ENCODE results near the gene SORCS2. TPM values are rescaled to one million over a fixed set of nuclear protein-coding genes. Genes with fewer than 3 reads are reported as not detected.

Gene SORCS2
- total and polyA plus RNA-seq, 2 of the 4 experiments (the other 2 are of a cell fraction) = 0.36 to 0.62 TPM

- in situ Hi-C loops (cut with MboI; ENCODE audit: low sequenced_read_pairs) (no loop called here), intact Hi-C loops (cut with micrococcal nuclease) (no loop called here), dilution Hi-C loops (cut with HindIII; ENCODE audit: low sequenced_read_pairs, unreplicated experiment) (no loop called here)
- Histone ChIP-seq H2BK5ac (ENCODE audit: low read depth, low read length, poor library complexity, severe bottlenecking) (no peak overlapping the region), H3K4me2 (ENCODE audit: low read depth, low read length) (no peak overlapping the region), H3K4me1 (ENCODE audit: control insufficient read depth, insufficient read depth, low read length) (no peaks in the 10 kb centered on the region), H2AK9ac (replicated peaks; ENCODE audit: low read depth, low read length, poor library complexity) (no peak overlapping the region), H3K23ac (ENCODE audit: low read depth, low read length) (no peak overlapping the region), H3K4me3 (ENCODE audit: insufficient read depth, low read depth, low read length) (no peak overlapping the region), H3K9me3 (ENCODE audit: control insufficient read depth, insufficient read depth, low read length) (no peaks in the 10 kb centered on the region), H3K36me3 (ENCODE audit: control insufficient read depth, insufficient read depth, low read length) (no peaks in the 10 kb centered on the region), H3K56ac (ENCODE audit: extremely low read depth, insufficient read depth, low read length) (no peak overlapping the region), H2BK20ac (ENCODE audit: low read depth, low read length) (no peak overlapping the region), H2BK15ac (ENCODE audit: low read depth, low read length) (no peak overlapping the region), H2BK120ac (ENCODE audit: low read depth, low read length) (no peak overlapping the region), H3K14ac (replicated peaks; ENCODE audit: low read depth, low read length) (no peak overlapping the region), H4K8ac (ENCODE audit: low read depth in 2 of 2, low read length in 2 of 2) (no peak overlapping the region), H3K27ac (ENCODE audit: insufficient read depth, low read length) (no peak overlapping the region), H3K4ac (ENCODE audit: low read depth, low read length) (no peak overlapping the region), H4K91ac (ENCODE audit: insufficient read depth, low read depth, low read length) (no peak overlapping the region), H3K9me1 (ENCODE audit: insufficient read depth, low read length) (no peaks in the 10 kb centered on the region), H3K79me1 (ENCODE audit: low read depth in 1 of 2, low read length in 2 of 2) (no peaks in the 10 kb centered on the region), H3K27me3 (ENCODE audit: control insufficient read depth, insufficient read depth, low read length) (peaks cover 8% of the 10 kb centered on the region), H4K20me1 (ENCODE audit: insufficient read depth, low read length) (no peaks in the 10 kb centered on the region), H2AFZ (replicated peaks; ENCODE audit: low read length, poor library complexity) (peak overlapping the region; percentile 21), H3K18ac (ENCODE audit: low read depth, low read length) (no peak overlapping the region), H4K5ac (ENCODE audit: low read depth, low read length) (no peak overlapping the region), H3K9ac (ENCODE audit: low read depth, low read length) (no peak overlapping the region), H2AK5ac (ENCODE audit: low read depth, low read length) (no peak overlapping the region)
- DNase-seq (no peak), ATAC-seq (ENCODE audit: low read depth) (no peak)
- TF ChIP-seq MAFK (IDR thresholded peaks at IDR 0.05; ENCODE audit: low read depth, low read length) (no peak), RCOR1 (IDR thresholded peaks at IDR 0.05; ENCODE audit: insufficient replicate concordance, low read length) (no peak), FOS (IDR thresholded peaks at IDR 0.05; ENCODE audit: low read depth, low read length) (no peak), NFE2L2 (IDR thresholded peaks at IDR 0.05; ENCODE audit: low read depth, low read length) (no peak), USF2 (IDR thresholded peaks at IDR 0.05; ENCODE audit: low read depth, low read length) (no peak), CHD1 (IDR thresholded peaks at IDR 0.05; ENCODE audit: low read depth, low read length) (no peak), CEBPB (IDR thresholded peaks at IDR 0.05; ENCODE audit: low read depth, low read length) (no peak), MXI1 (IDR thresholded peaks at IDR 0.05; ENCODE audit: borderline replicate concordance, low read depth, low read length) (no peak), RAD21 (IDR thresholded peaks at IDR 0.05; ENCODE audit: low read length) (no peak), SMC3 (IDR thresholded peaks at IDR 0.05; ENCODE audit: low read depth, low read length) (no peak), POLR2A (IDR thresholded peaks at IDR 0.05; ENCODE audit: low read depth, low read length) (no peak)
- ChIA-PET POLR2A (ENCODE audit: unreplicated experiment) (no interaction called here), CTCF (no interaction called here)
- WGBS, 2 experiments (ENCODE audit: extremely low coverage in 2 of 2, insufficient read length in 1 of 2) = 29% methylated on average over 1 of the region's 4 CpGs; no CpG with 5 or more reads in 1 of the 2 experiments
- BruUV-seq (replicated peaks) = no TSS peak
These were observed 350.4 kb downstream of the SORCS2 start for GRCh38 chr4:7542781-7543180.
